ENCODE results near the gene METTL25B.

- no peak for TF ChIP-seq CTCF (conservative IDR thresholded peaks at IDR 0.05; ENCODE audit: low read length)
- no peak for TF ChIP-seq EZH2phosphoT487 (IDR thresholded peaks at IDR 0.05; ENCODE audit: borderline replicate concordance)
Measured at GRCh38 chr1:156721131-156721530, 7.1 kb upstream of the METTL25B start.
